ENCODE measurements around the gene HK2.
"Not testable (repeated sequence)": the region's sequence is repeated elsewhere in the genome, so short reads cannot be mapped to it uniquely, and the experiment has no call there.

DNA sequence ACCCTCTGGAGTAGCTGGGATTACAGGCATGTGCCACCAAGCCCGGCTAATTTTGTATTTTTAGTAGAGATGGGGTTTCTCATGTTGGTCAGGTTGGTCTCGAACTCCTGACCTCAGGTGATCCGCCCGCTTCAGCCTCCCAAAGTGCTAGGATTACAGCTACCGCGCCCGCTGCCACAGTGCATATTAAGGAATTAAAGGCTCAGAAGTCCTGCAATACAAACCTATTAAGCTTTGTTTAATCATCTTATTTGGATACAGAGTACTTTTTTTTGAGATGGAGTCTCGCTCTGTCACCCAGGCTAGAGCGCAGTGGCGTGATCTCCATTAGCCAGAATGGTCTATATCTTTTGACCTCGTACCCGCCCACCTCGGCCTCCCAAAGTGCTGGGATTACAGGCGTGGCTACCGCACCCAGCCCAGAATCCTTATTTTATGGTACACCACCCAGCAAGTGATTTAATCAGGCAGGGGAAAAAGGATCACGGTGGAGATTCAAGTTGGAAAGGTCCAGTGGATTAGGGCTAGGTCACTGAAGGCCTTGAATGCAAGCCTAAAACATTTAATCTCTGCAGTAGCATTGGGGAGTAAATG lies 21.3 kb downstream of the HK2 start:
- TF ChIP-seq, protein P1, sequence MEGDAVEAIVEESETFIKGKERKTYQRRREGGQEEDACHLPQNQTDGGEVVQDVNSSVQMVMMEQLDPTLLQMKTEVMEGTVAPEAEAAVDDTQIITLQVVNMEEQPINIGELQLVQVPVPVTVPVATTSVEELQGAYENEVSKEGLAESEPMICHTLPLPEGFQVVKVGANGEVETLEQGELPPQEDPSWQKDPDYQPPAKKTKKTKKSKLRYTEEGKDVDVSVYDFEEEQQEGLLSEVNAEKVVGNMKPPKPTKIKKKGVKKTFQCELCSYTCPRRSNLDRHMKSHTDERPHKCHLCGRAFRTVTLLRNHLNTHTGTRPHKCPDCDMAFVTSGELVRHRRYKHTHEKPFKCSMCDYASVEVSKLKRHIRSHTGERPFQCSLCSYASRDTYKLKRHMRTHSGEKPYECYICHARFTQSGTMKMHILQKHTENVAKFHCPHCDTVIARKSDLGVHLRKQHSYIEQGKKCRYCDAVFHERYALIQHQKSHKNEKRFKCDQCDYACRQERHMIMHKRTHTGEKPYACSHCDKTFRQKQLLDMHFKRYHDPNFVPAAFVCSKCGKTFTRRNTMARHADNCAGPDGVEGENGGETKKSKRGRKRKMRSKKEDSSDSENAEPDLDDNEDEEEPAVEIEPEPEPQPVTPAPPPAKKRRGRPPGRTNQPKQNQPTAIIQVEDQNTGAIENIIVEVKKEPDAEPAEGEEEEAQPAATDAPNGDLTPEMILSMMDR (IDR thresholded peaks at IDR 0.05; ENCODE audit: borderline replicate concordance, extremely low read depth, low read length, poor library complexity, severe bottlenecking): not testable (repeated sequence)
- TF ChIP-seq EZH2 (IDR thresholded peaks at IDR 0.05; ENCODE audit: borderline replicate concordance, low read depth, low read length, severe bottlenecking): not testable (repeated sequence)

Measured in DND-41 (cell line).